Measurements from ENCODE around the gene GPR151. TPM values are rescaled to one million over a fixed set of nuclear protein-coding genes. Genes with fewer than 3 reads are reported as not detected.
A peak's percentile ranks its signal among the peaks of the same experiment; 100 is the strongest.

Gene GPR151
- total and polyA plus RNA-seq, 2 experiments from 2014 or later: not detected

DNA sequence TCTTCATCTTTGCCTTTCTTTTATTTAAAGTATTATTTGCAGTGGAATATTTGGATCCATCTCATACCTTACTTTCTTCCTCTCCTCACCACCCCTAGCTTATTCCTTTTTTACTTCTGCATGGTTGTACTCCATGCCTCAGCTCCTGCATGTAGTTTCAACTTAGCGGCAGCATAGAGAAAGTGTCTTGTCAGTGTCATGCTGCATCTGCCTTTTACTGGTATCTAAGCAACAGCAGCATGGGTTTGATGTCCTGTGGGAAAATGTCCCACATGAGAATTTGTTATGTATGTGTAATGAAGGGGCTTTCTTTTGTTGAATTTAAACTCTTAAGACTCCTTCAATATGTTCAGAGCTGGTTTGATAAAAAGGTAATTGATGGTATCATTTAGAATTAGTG, 48.2 kb downstream of the GPR151 start:
- in situ Hi-C loops (cut with MboI): no loop called here

DNA sequence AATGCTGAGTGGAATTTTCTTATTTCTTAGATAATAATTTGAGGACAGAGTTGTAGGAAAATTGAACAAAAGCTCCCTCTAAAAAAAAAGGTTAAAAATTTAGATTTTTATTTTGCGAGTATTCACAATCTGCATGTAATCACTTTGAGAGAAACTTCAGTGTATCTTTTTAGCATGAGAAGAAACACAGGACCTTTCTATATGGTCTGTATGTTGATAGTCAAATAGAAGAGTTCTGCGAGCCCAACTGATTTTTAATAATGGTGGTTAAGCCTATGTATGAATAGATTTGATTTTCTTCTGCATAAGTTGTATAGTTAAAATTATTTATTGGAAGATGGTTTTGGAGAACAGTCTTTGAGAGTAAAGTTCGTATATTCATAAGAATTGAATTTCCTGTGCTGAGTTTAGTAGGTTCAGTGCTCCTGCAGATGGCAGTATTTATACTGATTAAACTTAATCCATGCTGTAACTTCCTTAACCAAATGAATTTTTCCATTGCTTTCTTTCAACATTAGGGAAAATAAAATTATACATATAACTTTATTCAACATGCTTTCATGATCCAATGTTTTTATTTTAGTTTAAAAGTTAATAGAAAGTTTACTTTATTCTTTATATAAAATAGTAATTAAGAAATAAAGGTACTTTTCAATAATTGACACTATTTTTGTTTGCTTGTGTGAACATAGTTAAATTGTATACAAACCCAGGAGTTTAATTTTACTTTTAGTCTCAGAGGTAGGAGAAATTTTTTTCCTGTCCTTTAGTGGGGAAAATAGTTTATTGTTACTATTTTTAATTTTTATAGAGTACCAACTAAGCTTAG, 49.3 kb downstream of the GPR151 start:
- DNase-seq: peak; percentile 65
- Histone ChIP-seq H3K4me1 (ENCODE audit: insufficient read depth) (peaks cover 10% of the 10 kb centered on the region), H3K9me2 (ENCODE audit: insufficient read depth) (no peaks in the 10 kb centered on the region), H3K9me3 (ENCODE audit: low read depth) (no peaks in the 10 kb centered on the region), H3K27ac (no peak overlapping the region), H3K4me2 (ENCODE audit: unreplicated experiment) (no peak overlapping the region), H2AFZ (no peak overlapping the region), H3K4me3 (no peak overlapping the region), H3K27me3 (replicated peaks; ENCODE audit: insufficient read depth) (no peaks in the 10 kb centered on the region), H4K20me1 (ENCODE audit: insufficient read depth) (no peaks in the 10 kb centered on the region), H3K36me3 (ENCODE audit: low read depth) (peaks cover 50% of the 10 kb centered on the region), H3K9ac (no peak overlapping the region), H3F3A (ENCODE audit: insufficient read depth) (peaks cover 11% of the 10 kb centered on the region; the same call in 1 of the 2 replicates), H3K79me2 (ENCODE audit: insufficient read depth) (peaks cover 80% of the 10 kb centered on the region)
- TF ChIP-seq EZH2 (IDR thresholded peaks at IDR 0.05; ENCODE audit: insufficient read depth, poor library complexity, severe bottlenecking) (no peak), EZH2phosphoT487 (IDR thresholded peaks at IDR 0.05; ENCODE audit: insufficient read depth, low read depth) (no peak)
- 71 to 86% methylated on average over 3 of the region's 3 CpGs for WGBS, 2 experiments (ENCODE audit: low coverage in 1 of 2, low lambda C conversion rate in 2 of 2, missing lambda C conversion rate in 2 of 2)
- in situ Hi-C loops (cut with MboI): no loop called here

More for the DNA sequence above, 48.2 kb downstream of the GPR151 start:
- Histone ChIP-seq H3K9ac (no peak overlapping the region), H3K4me1 (ENCODE audit: insufficient read depth) (no peaks in the 10 kb centered on the region), H3K9me3 (ENCODE audit: low read depth) (no peaks in the 10 kb centered on the region), H3K4me2 (ENCODE audit: unreplicated experiment) (no peak overlapping the region), H3F3A (ENCODE audit: insufficient read depth) (peaks cover 11% of the 10 kb centered on the region; the same call in 1 of the 2 replicates), H3K27me3 (replicated peaks; ENCODE audit: insufficient read depth) (no peaks in the 10 kb centered on the region), H3K27ac (no peak overlapping the region), H3K36me3 (ENCODE audit: low read depth) (peaks cover 55% of the 10 kb centered on the region), H4K20me1 (ENCODE audit: insufficient read depth) (no peaks in the 10 kb centered on the region), H3K9me2 (ENCODE audit: insufficient read depth) (no peaks in the 10 kb centered on the region), H3K4me3 (no peak overlapping the region), H2AFZ (no peak overlapping the region), H3K79me2 (ENCODE audit: insufficient read depth) (peaks cover 69% of the 10 kb centered on the region)
- DNase-seq: no peak
- no peak for TF ChIP-seq EZH2 (IDR thresholded peaks at IDR 0.05; ENCODE audit: insufficient read depth, poor library complexity, severe bottlenecking)
- TF ChIP-seq EZH2phosphoT487 (IDR thresholded peaks at IDR 0.05; ENCODE audit: insufficient read depth, low read depth): no peak
- 97 to 100% methylated on average over 1 of the region's 1 CpG for WGBS, 2 experiments (ENCODE audit: low coverage in 1 of 2, low lambda C conversion rate in 2 of 2, missing lambda C conversion rate in 2 of 2)

GRCh38 chr5:146463446-146463845, 52.5 kb downstream of the GPR151 start:
- H3K9ac ChIP-seq: no peak overlapping the region
- in situ Hi-C loops (cut with MboI): no loop called here
- H3F3A ChIP-seq (ENCODE audit: insufficient read depth): peaks cover 26% of the 10 kb centered on the region
- TF ChIP-seq EZH2phosphoT487 (IDR thresholded peaks at IDR 0.05; ENCODE audit: insufficient read depth, low read depth): no peak
- TF ChIP-seq EZH2 (IDR thresholded peaks at IDR 0.05; ENCODE audit: insufficient read depth, poor library complexity, severe bottlenecking): no peak
- no peaks in the 10 kb centered on the region for H4K20me1 ChIP-seq (ENCODE audit: insufficient read depth)
- 92 to 96% methylated on average over 6 of the region's 6 CpGs for WGBS, 2 experiments (ENCODE audit: low coverage in 1 of 2, low lambda C conversion rate in 2 of 2, missing lambda C conversion rate in 2 of 2)
- H3K4me3 ChIP-seq: no peak overlapping the region
- no peak overlapping the region for H3K27ac ChIP-seq
- DNase-seq: no peak
- H2AFZ ChIP-seq: no peak overlapping the region
- peaks cover 100% of the 10 kb centered on the region for H3K79me2 ChIP-seq (ENCODE audit: insufficient read depth)
- H3K9me3 ChIP-seq (ENCODE audit: low read depth): no peaks in the 10 kb centered on the region
- H3K9me2 ChIP-seq (ENCODE audit: insufficient read depth): no peaks in the 10 kb centered on the region
- peaks cover 37% of the 10 kb centered on the region for H3K36me3 ChIP-seq (ENCODE audit: low read depth)
- H3K4me2 ChIP-seq (ENCODE audit: unreplicated experiment): no peak overlapping the region
- peaks cover 25% of the 10 kb centered on the region for H3K4me1 ChIP-seq (ENCODE audit: insufficient read depth)
- H3K27me3 ChIP-seq (replicated peaks; ENCODE audit: insufficient read depth): no peaks in the 10 kb centered on the region

Small RNA genes within 50 kb of the gene (small RNA-seq; reads per million reads assigned to genes)
- gene RF02271 (ENCODE audit: low read depth, low replicate concordance): not detected

Other genes with a start within 250 kb of the GPR151 start
- 0.13 TPM in 1 of 2 replicates, not detected in the other for gene POU4F3, start 177.4 kb downstream of the GPR151 start, total RNA-seq (2014; rRNA removed; shearing (Covaris generic))
- not detected in 2 replicates for gene POU4F3, start 177.4 kb downstream of the GPR151 start, polyA plus RNA-seq (2016; fragmentation: Nextera tagmentation; extraction: Ambion mirVana)
- 23.6 and 31.1 TPM in 2 replicates for gene TCERG1, start 68.9 kb downstream of the GPR151 start, total RNA-seq (2014; rRNA removed; shearing (Covaris generic))
- 28.2 and 37.0 TPM in 2 replicates for gene TCERG1, start 68.9 kb downstream of the GPR151 start, polyA plus RNA-seq (2016; fragmentation: Nextera tagmentation; extraction: Ambion mirVana)

Data from GM23248 (cell line).